Mucosa of descending colon (tissue), 3 donors: ENCODE data around the gene SLC22A16. TPM values are rescaled to one million over a fixed set of nuclear protein-coding genes. Genes with fewer than 3 reads are reported as not detected.

Experiments used
- ATAC-seq: fragments of 200-7000 bp; cut with Tn5 transposase; one replicate; pipeline ENCODE4 v1.9.1; 2020; ENCODE audit warnings: mild to moderate bottlenecking, moderate library complexity
- DNase-seq, 3 donors: peaks; one replicate each; pipeline ENCODE4 v3.0.0-alpha.2; 2020
- H3K36me3 ChIP-seq: fragments of 200-600 bp; one replicate; pipeline ENCODE4 v1.8.0; 2021; ENCODE audit warnings: low read depth, mild to moderate bottlenecking
- H3K4me1 ChIP-seq: fragments of 200-600 bp; one replicate; pipeline ENCODE4 v1.8.0; 2021; ENCODE audit warnings: low read depth, mild to moderate bottlenecking
- H3K4me3 ChIP-seq: fragments of 200-600 bp; one replicate; pipeline ENCODE4 v1.8.0; 2021; ENCODE audit warnings: mild to moderate bottlenecking
- H3K9me3 ChIP-seq: fragments of 200-600 bp; one replicate; pipeline ENCODE4 v1.8.0; 2021; ENCODE audit warnings: mild to moderate bottlenecking
- CTCF ChIP-seq: fragments of 200-600 bp; IDR thresholded peaks from one replicate; pipeline ENCODE4 v1.8.0; 2022; ENCODE audit warnings: antibody characterized with exemption, mild to moderate bottlenecking
- intact Hi-C, 2 donors: fragments of 100-400 bp; cut with DNase I in 1 of 2; cut with micrococcal nuclease in 1 of 2; formaldehyde crosslinking; loops; one replicate each; pipeline versions ENCODE4 v1.11.0 to v1.11.1; 2022; cut with DNase I, micrococcal nuclease
- total RNA-seq, 3 donors: library from RNA; stranded (reverse); fragmentation: NEBNext Ultra II Directional in 2 of 3; extraction: Animal tissue kit (Norgen Biotek cat#: 25700) in 2 of 3; gene quantifications; one replicate each; pipeline versions ENCODE4 v1.2.1 to v1.2.4, GENCODE V29; 2021 to 2023
- donor health status: DM: no; HTN: no; CAD: no; lungs with moderate emphysema.
- donor health status: DM: no; HTN: no; CAD: no.
- donor health status: DM: no; HTN: yes; CAD: no.

The SLC22A16 gene
- total RNA-seq, 3 donors from 2014 or later: 0.16 to 0.46 TPM; not detected in 1

- intact Hi-C loops: no loop called here
- Histone ChIP-seq H3K9me3 (peaks cover 5% of the 10 kb centered on the region), H3K36me3 (no peaks in the 10 kb centered on the region), H3K4me3 (no peak overlapping the region), H3K4me1 (no peaks in the 10 kb centered on the region)
- no peak for ATAC-seq
- TF ChIP-seq CTCF: no peak
- DNase-seq: no peak
Observed at GRCh38 chr6:110456694-110457093, 19.7 kb downstream of the SLC22A16 start.

DNA sequence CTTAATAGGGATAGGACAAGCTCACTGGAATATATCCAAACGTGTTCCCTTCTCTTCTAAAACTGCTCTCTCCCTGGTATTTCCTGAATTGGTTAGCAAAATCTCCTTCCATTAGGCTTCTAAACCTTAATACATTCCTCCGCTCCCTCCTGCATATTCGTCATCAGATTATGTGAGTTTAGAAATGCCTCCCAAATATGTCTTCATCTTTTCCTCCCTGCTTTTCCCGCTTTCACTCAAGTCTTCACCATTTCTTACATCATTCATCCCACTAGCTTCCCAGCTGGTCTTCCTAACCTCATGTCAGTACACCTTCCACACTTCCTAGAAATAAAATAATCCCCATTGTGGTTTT, 26.9 kb downstream of the SLC22A16 start:
- TF ChIP-seq CTCF: no peak
- Histone ChIP-seq H3K9me3 (no peaks in the 10 kb centered on the region), H3K4me1 (no peaks in the 10 kb centered on the region), H3K36me3 (no peaks in the 10 kb centered on the region), H3K4me3 (no peak overlapping the region)
- intact Hi-C loops: no loop called here
- ATAC-seq (no peak), DNase-seq (no peak)

DNA sequence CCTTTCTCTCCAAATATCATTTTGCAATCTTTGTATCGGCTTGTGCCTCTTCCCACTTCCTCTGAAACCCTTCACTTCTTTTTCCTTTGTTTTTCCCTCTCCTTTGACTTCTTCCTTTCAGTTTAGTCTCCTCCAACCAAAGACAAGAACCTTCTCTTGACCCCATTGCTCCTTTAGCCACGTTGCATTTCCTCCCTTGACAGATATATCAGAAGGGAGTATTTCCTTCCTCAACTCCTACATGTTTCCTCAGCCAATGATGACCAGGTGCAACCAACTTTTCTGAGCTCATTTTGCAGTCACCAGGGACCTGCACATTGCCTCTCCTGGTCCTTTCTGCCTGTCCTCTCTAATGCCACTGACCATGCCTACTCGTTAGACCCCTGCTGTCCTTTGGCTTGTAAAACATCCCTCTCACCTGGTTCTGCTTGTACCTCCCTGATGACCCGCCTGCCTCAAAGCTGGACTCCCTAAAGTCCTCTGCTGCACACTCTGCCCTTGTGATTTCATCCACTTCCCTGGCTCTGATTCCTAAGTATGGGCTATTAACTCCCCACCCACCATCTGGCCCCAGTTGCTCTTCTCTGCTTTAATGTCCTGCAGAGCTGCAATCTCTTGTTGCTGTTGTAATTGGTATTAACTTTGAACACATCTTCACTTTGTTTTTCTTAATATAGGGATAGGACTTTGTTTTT, 27.4 kb downstream of the SLC22A16 start:
- intact Hi-C loops: no loop called here
- no peaks in the 10 kb centered on the region for H3K4me1 ChIP-seq
- DNase-seq (no peak), ATAC-seq (no peak)
- H3K36me3 ChIP-seq: no peaks in the 10 kb centered on the region
- no peak for TF ChIP-seq CTCF
- H3K9me3 ChIP-seq: no peaks in the 10 kb centered on the region
- H3K4me3 ChIP-seq: no peak overlapping the region

DNA sequence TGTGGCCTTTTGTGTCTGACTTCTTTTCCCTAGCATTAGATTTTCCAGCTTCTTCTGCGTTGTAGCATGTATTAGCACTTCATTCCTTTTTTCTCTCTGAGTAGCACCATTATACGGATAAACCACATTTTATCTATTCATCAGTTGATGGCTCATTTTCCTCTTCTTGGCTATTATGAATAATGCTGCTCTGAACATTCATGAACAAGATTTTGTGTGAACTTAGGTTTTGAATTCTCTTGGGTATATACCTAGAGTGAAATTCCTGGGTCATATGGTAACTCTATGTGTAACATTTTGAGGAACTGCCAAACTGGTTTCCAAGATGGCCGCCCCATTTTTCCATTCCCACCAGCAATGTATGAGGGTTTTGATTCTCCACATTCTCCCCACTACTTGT, 28.7 kb downstream of the SLC22A16 start:
- intact Hi-C loops: no loop called here
- no peaks in the 10 kb centered on the region for H3K9me3 ChIP-seq
- no peaks in the 10 kb centered on the region for H3K4me1 ChIP-seq
- no peak for TF ChIP-seq CTCF
- H3K36me3 ChIP-seq: no peaks in the 10 kb centered on the region
- H3K4me3 ChIP-seq: no peak overlapping the region
- no peak for DNase-seq
- no peak for ATAC-seq

GRCh38 chr6:110446405-110446804, 30.0 kb downstream of the SLC22A16 start:
- intact Hi-C loops: no loop called here
- DNase-seq: no peak
- Histone ChIP-seq H3K4me1 (no peaks in the 10 kb centered on the region), H3K9me3 (no peaks in the 10 kb centered on the region), H3K4me3 (no peak overlapping the region), H3K36me3 (no peaks in the 10 kb centered on the region)
- no peak for ATAC-seq
- TF ChIP-seq CTCF: no peak

DNA sequence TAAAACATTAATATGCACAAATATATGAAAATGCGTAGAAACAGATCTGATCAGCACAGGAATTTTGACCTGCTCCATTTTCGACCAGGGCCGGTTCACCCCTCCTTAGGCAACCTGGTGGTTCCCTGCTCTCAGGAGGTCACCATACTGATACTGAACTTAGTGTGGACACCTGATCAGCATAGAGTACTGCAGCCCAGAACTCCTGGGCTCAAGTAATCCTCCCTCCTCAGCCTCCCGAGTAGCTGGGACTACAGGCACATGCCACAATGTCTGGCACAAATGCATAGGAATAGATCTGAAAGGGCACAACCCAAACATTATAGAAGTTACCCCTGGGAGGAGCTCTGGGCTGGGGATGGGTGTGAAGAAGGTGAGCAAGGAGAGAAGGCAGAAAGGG, 36.4 kb downstream of the SLC22A16 start:
- no peaks in the 10 kb centered on the region for H3K9me3 ChIP-seq
- no peak for DNase-seq
- intact Hi-C loops: no loop called here
- no peaks in the 10 kb centered on the region for H3K4me1 ChIP-seq
- TF ChIP-seq CTCF: no peak
- H3K36me3 ChIP-seq: no peaks in the 10 kb centered on the region
- ATAC-seq: no peak
- H3K4me3 ChIP-seq: no peak overlapping the region
